H1 (cell line): ENCODE measurements around the gene NOL12. TPM values are rescaled to one million over a fixed set of nuclear protein-coding genes. Genes with fewer than 3 reads are reported as not detected.

Source experiments
- CTCF ChIA-PET: fragments of 300-600 bp; sonication (Branson Sonifier 250); formaldehyde crosslinking; loops from one replicate; lab custom pipeline; 2021; ENCODE audit not compliant: partially characterized antibody; lab: Charles Lee
- POLR2A ChIA-PET: fragments of 300-600 bp; sonication (Branson Sonifier 250); formaldehyde crosslinking; loops from one replicate; lab custom pipeline; 2021; ENCODE audit warnings: inconsistent platforms; ENCODE audit not compliant: partially characterized antibody; lab: Charles Lee
- DNase-seq, 2 experiments: peaks; one replicate each; pipeline versions ENCODE4 v3.0.0 to v3.0.0-alpha.2; 2010 to 2022; ENCODE audit warnings: low spot score in 2 of 2, low read depth in 1 of 2, mixed read lengths in 1 of 2
- FAIRE-seq: peaks from 2 replicates; lab custom pipeline; 2011; peaks lifted over from hg19 to GRCh38; lab: Jason Lieb, UNC
- H2AFZ ChIP-seq: 2 replicates; pipeline ENCODE4 v1.8.1; 2012; ENCODE audit warnings: low read length, inconsistent platforms
- H2AK5ac ChIP-seq: 2 replicates; pipeline ENCODE4 v1.6.1; 2013; ENCODE audit warnings: low read depth, low read length
- H2BK120ac ChIP-seq: replicated peaks from 2 replicates; pipeline ENCODE3; 2013; ENCODE audit warnings: low read depth, low read length, inconsistent platforms
- H2BK12ac ChIP-seq: 2 replicates; pipeline ENCODE4 v1.6.1; 2013; ENCODE audit warnings: low read depth, low read length
- H2BK15ac ChIP-seq: 2 replicates; pipeline ENCODE4 v1.6.1; 2013; ENCODE audit warnings: low read length
- H2BK20ac ChIP-seq: 2 replicates; pipeline ENCODE4 v1.6.1; 2013; ENCODE audit warnings: low read length
- H2BK5ac ChIP-seq: 2 replicates; pipeline ENCODE4 v1.6.1; 2013; ENCODE audit warnings: low read depth, low read length
- H3K14ac ChIP-seq: 2 replicates; pipeline ENCODE4 v1.6.1; 2013; ENCODE audit warnings: inconsistent platforms; ENCODE audit not compliant: insufficient read length
- H3K18ac ChIP-seq: 2 replicates; pipeline ENCODE4 v1.6.1; 2013; ENCODE audit warnings: low read length; ENCODE audit errors: extremely low read depth
- H3K23ac ChIP-seq: 2 replicates; pipeline ENCODE4 v1.6.1; 2013; ENCODE audit warnings: inconsistent platforms; ENCODE audit not compliant: insufficient read length
- H3K23me2 ChIP-seq: 2 replicates; pipeline ENCODE4 v1.6.1; 2013; ENCODE audit warnings: low read depth, low read length
- H3K27ac ChIP-seq: 2 replicates; pipeline ENCODE4 v1.6.1; 2011; ENCODE audit warnings: low read depth, low read length, inconsistent platforms
- H3K27me3 ChIP-seq, 4 experiments: replicated peaks in 1 of 4; 1 replicate in 1 of 4; 2 replicates in 3 of 4; pipeline versions ENCODE4 v1.6.1 to v1.8.1; 2011 to 2013; ENCODE audit warnings: low read length in 3 of 4, mild to moderate bottlenecking in 3 of 4, inconsistent platforms in 2 of 4, mixed read lengths in 2 of 4, moderate library complexity in 1 of 4; ENCODE audit not compliant: control insufficient read depth in 3 of 4, insufficient read depth in 3 of 4; ENCODE audit errors: extremely low read depth in 1 of 4
- H3K36me3 ChIP-seq, 4 experiments: 2 replicates each; pipeline versions ENCODE4 v1.6.1 to v1.8.1; 2011 to 2013; ENCODE audit warnings: mild to moderate bottlenecking in 4 of 4, low read length in 3 of 4, moderate library complexity in 2 of 4, control low read depth in 1 of 4, inconsistent platforms in 1 of 4; ENCODE audit not compliant: insufficient read depth in 4 of 4, control insufficient read depth in 2 of 4
- H3K4ac ChIP-seq: replicated peaks from 2 replicates; pipeline ENCODE3; 2013; ENCODE audit warnings: low read length, low read depth, mixed read lengths, inconsistent platforms; ENCODE audit not compliant: insufficient read length
- H3K4me1 ChIP-seq, 4 experiments: replicated peaks in 1 of 4; 1 replicate in 1 of 4; 2 replicates in 3 of 4; pipeline versions ENCODE4 v1.6.1 to v1.8.1; 2011 to 2013; ENCODE audit warnings: low read length in 3 of 4, inconsistent platforms in 2 of 4, mixed read lengths in 1 of 4; ENCODE audit not compliant: insufficient read depth in 4 of 4, control insufficient read depth in 3 of 4
- H3K4me2 ChIP-seq, 2 experiments: 2 replicates each; pipeline versions ENCODE4 v1.6.1 to v1.8.1; 2011 to 2013; ENCODE audit warnings: low read depth in 2 of 2, low read length in 2 of 2, control low read depth in 1 of 2, inconsistent platforms in 1 of 2, mild to moderate bottlenecking in 1 of 2; ENCODE audit not compliant: insufficient read depth in 1 of 2
- H3K4me3 ChIP-seq, 4 experiments: fragments of 200-600, 300-600 bp in 1 of 4; sonication (generic), shearing (Covaris generic), sonication (Bioruptor Twin) in 1 of 4; 2 replicates each; pipeline versions ENCODE4 v1.5.1 to v1.8.1; 2011 to 2016; ENCODE audit warnings: low read length in 4 of 4, low read depth in 3 of 4, control low read depth in 2 of 4, inconsistent platforms in 2 of 4, mild to moderate bottlenecking in 2 of 4, mixed read lengths in 1 of 4, moderate library complexity in 1 of 4; ENCODE audit not compliant: insufficient read depth in 2 of 4; ENCODE audit errors: extremely low read depth in 1 of 4
- H3K56ac ChIP-seq: replicated peaks from 2 replicates; pipeline ENCODE3; 2013; ENCODE audit warnings: low read depth, mild to moderate bottlenecking, mixed read lengths, low read length, inconsistent platforms; ENCODE audit not compliant: insufficient read length
- H3K79me1 ChIP-seq: 2 replicates; pipeline ENCODE4 v1.6.1; 2013; ENCODE audit warnings: low read depth, low read length, control low read depth
- H3K79me2 ChIP-seq, 2 experiments: 2 replicates each; pipeline versions ENCODE4 v1.6.1 to v1.8.1; 2012 to 2013; ENCODE audit warnings: low read length in 2 of 2, mild to moderate bottlenecking in 2 of 2, inconsistent platforms in 1 of 2; ENCODE audit not compliant: insufficient read depth in 2 of 2, control insufficient read depth in 1 of 2
- H3K9ac ChIP-seq, 4 experiments: replicated peaks in 1 of 4; 1 replicate in 1 of 4; 2 replicates in 3 of 4; pipeline versions ENCODE4 v1.6.1 to v1.8.1; 2011 to 2013; ENCODE audit warnings: low read depth in 3 of 4, low read length in 3 of 4, control low read depth in 2 of 4, mild to moderate bottlenecking in 2 of 4, moderate library complexity in 2 of 4, inconsistent platforms in 1 of 4; ENCODE audit errors: extremely low read depth in 1 of 4
- H3K9me3 ChIP-seq, 2 experiments: 2 replicates each; pipeline versions ENCODE4 v1.6.1 to v1.8.1; 2012 to 2013; ENCODE audit warnings: mild to moderate bottlenecking in 2 of 2, moderate library complexity in 2 of 2, control low read depth in 1 of 2, inconsistent platforms in 1 of 2, low read depth in 1 of 2, low read length in 1 of 2, mixed read lengths in 1 of 2; ENCODE audit not compliant: insufficient read depth in 2 of 2
- H4K20me1 ChIP-seq, 2 experiments: replicated peaks in 1 of 2; 2 replicates each; pipeline versions ENCODE3 to v1.8.1; 2011 to 2013; ENCODE audit warnings: inconsistent platforms in 2 of 2, low read length in 2 of 2, mild to moderate bottlenecking in 1 of 2; ENCODE audit not compliant: insufficient read depth in 2 of 2, control insufficient read depth in 1 of 2
- H4K5ac ChIP-seq: 2 replicates; pipeline ENCODE4 v1.6.1; 2013; ENCODE audit warnings: low read length, low read depth, mixed read lengths, inconsistent platforms; ENCODE audit not compliant: insufficient read length
- H4K8ac ChIP-seq: 2 replicates; pipeline ENCODE4 v1.8.0; 2013; ENCODE audit warnings: mild to moderate bottlenecking, moderate library complexity, low read length, inconsistent platforms; ENCODE audit not compliant: insufficient read depth; ENCODE audit errors: extremely low read depth
- H4K91ac ChIP-seq: replicated peaks from 2 replicates; pipeline ENCODE3; 2013; ENCODE audit warnings: low read length, mixed read lengths, inconsistent platforms; ENCODE audit not compliant: insufficient read length
- POU5F1 ChIP-seq: IDR thresholded peaks from 2 replicates; pipeline ENCODE4 v1.6.1; 2011; ENCODE audit warnings: low read depth, mild to moderate bottlenecking, low read length, moderate library complexity
- WGBS, 2 experiments: shearing (Covaris generic) in 1 of 2; methylation state at CpG; one replicate each; pipeline versions ENCODE4 v1.1.6 to v1.1.7; 2013 to 2015; ENCODE audit warnings: low lambda C conversion rate in 2 of 2, mixed read lengths in 2 of 2, inconsistent platforms in 1 of 2, low coverage in 1 of 2, missing lambda C conversion rate in 1 of 2; ENCODE audit not compliant: insufficient replicate concordance in 2 of 2, insufficient coverage in 1 of 2, insufficient read length in 1 of 2; ENCODE audit errors: extremely low coverage in 1 of 2, missing lambda C conversion rate in 1 of 2; 5-methylcytosine and 5-hydroxymethylcytosine counted together
- polyA plus RNA-seq, 7 experiments: library from polyadenylated mRNA; depleted of rRNA in 3 of 7; stranded (reverse) in 5 of 7; unstranded in 2 of 7; fragments of >200 nt in 5 of 7; fragments of 200-250 nt in 2 of 7; gene quantifications; 1 replicate in 5 of 7; 2 replicates in 1 of 7; 4 replicates in 1 of 7; pipeline versions ENCODE4 v1.2.1 to v1.2.3, GENCODE V29; 2011 to 2013; ENCODE audit warnings: missing spikeins in 2 of 7, mixed read lengths in 2 of 7
- total RNA-seq: library from RNA; stranded (reverse); fragmentation: NEBNext Ultra II Directional; extraction: Animal tissue kit (Norgen Biotek cat#: 25700); gene quantifications from 2 replicates; pipeline ENCODE4 v1.2.1, GENCODE V29; 2021

NOL12 gene
- total and polyA plus RNA-seq, 2 of the 8 experiments (the other 6 are each of a cell fraction or from before 2014, with no cell fraction given), result 25.3 to 28.3 TPM

DNA sequence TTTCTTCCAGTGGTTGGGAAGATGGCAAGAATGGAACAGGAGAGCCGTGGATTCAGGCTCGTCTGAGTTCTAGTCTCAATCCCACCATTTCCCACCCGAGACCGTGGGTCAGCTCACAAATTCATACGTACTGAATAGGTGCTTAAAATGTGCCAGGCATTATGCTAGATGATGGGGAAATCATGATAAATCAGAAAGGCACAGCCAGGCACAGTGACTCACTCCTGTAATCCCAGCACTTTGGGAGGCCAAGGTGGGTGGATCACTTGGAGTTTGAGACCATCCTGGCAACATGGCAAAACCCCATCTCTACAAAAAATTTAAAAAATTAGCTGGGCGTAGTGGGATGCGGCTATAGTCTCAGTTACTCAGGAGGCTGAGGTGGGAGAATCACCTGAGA lies 17.8 kb downstream of the NOL12 start:
- Histone ChIP-seq H3K9ac (no peak overlapping the region), H3K18ac (no peak overlapping the region), H2AK5ac (no peak overlapping the region), H2BK5ac (no peak overlapping the region), H3K23ac (no peak overlapping the region), H3K14ac (no peak overlapping the region), H3K4me1 (peaks cover 0 to 3% (median 0%) of the 10 kb centered on the region in 4 experiments; a peak in 1 of 7 replicates), H3K23me2 (no peaks in the 10 kb centered on the region), H2BK120ac (no peak overlapping the region), H3K4ac (no peak overlapping the region), H3K27me3 (no peaks in the 10 kb centered on the region), H3K79me2 (no peaks in the 10 kb centered on the region), H4K91ac (no peak overlapping the region), H3K9me3 (no peaks in the 10 kb centered on the region; a peak in 1 of 4 replicates), H3K36me3 (peaks cover 5 to 49% (median 27%) of the 10 kb centered on the region in 4 experiments; a peak in 7 of 8 replicates), H2BK12ac (no peak overlapping the region), H3K27ac (no peak overlapping the region), H3K4me2 (no peak overlapping the region), H2BK20ac (no peak overlapping the region), H3K4me3 (no peak overlapping the region), H4K8ac (no peak overlapping the region), H2BK15ac (no peak overlapping the region), H3K56ac (no peak overlapping the region), H3K79me1 (no peaks in the 10 kb centered on the region; the same call in 1 of the 2 replicates), H4K5ac (no peak overlapping the region), H4K20me1 (peaks cover 0 to 5% of the 10 kb centered on the region in 2 experiments), H2AFZ (no peak overlapping the region)
- no peak for TF ChIP-seq POU5F1
- POLR2A ChIA-PET, result interaction anchor here (0.6 to 0.9 kb wide), 6 partner anchors 9 to 261 kb away, joined by 3 to 4 read pairs (median 3); no protein-coding TSS in a partner anchor
- WGBS, 2 experiments, result 81% methylated on average over 7 of the region's 7 CpGs; no CpG with 5 or more reads in 1 of the 2 experiments
- no peak for DNase-seq
- no peak for FAIRE-seq
- CTCF ChIA-PET, result no interaction called here
